Transverse colon (tissue), 4 donors: Measurements from ENCODE around the gene PRKCI. TPM values are rescaled to one million over a fixed set of nuclear protein-coding genes. Genes with fewer than 3 reads are reported as not detected.

Experiments
- DNase-seq: peaks from one replicate; pipeline ENCODE4 v3.0.0-alpha.2; 2019
- H3K27ac ChIP-seq, 4 donors: fragments of 200-600 bp; sonication (generic); 2 replicates each; pipeline ENCODE4 v1.5.1; 2016 to 2018; ENCODE audit warnings: inconsistent platforms in 4 of 4
- H3K27me3 ChIP-seq: fragments of 200-600 bp; sonication (generic); 2 replicates; pipeline ENCODE4 v1.5.1; 2017; ENCODE audit warnings: inconsistent platforms
- H3K36me3 ChIP-seq, 4 donors: fragments of 200-600 bp; sonication (generic); 2 replicates each; pipeline ENCODE4 v1.5.1; 2017 to 2019; ENCODE audit warnings: inconsistent platforms in 4 of 4
- H3K4me1 ChIP-seq, 4 donors: fragments of 200-600 bp; sonication (generic); 2 replicates each; pipeline ENCODE4 v1.5.1; 2017 to 2020; ENCODE audit warnings: inconsistent platforms in 4 of 4
- H3K4me3 ChIP-seq, 4 donors: fragments of 200-600 bp; sonication (generic); 1 replicate in 1 of 4; 2 replicates in 3 of 4; pipeline versions ENCODE4 v1.5.1 to v1.6.1; 2017 to 2019; ENCODE audit warnings: inconsistent platforms in 4 of 4
- H3K9me3 ChIP-seq, 2 donors: fragments of 200-600 bp; sonication (generic); 2 replicates each; pipeline ENCODE4 v1.5.1; 2017 to 2019; ENCODE audit warnings: inconsistent platforms in 2 of 2
- EP300 ChIP-seq: sonication (generic); formaldehyde crosslinking; IDR thresholded peaks from one replicate; pipeline ENCODE4 v1.6.1; 2017; ENCODE audit warnings: antibody characterized with exemption, low read depth
- POLR2A ChIP-seq: fragments of 450-650 bp; IDR thresholded peaks from one replicate; pipeline ENCODE4 v1.6.1; 2016; ENCODE audit warnings: antibody characterized with exemption, mild to moderate bottlenecking, moderate library complexity
- POLR2AphosphoS5 ChIP-seq, 3 donors: sonication (generic); formaldehyde crosslinking; IDR thresholded peaks; one replicate each; pipeline ENCODE4 v1.6.1; 2016; ENCODE audit warnings: antibody characterized with exemption in 3 of 3
- WGBS, 2 donors: methylation state at CpG; one replicate each; pipeline ENCODE4 v1.1.5; 2018; ENCODE audit warnings: low coverage in 1 of 2; 5-methylcytosine and 5-hydroxymethylcytosine counted together
- in situ Hi-C, 4 donors: fragments of 200-750 bp; cut with MboI; loops; one replicate each; pipeline versions ENCODE4 v1.15.0 to v1.15.1; 2017; ENCODE audit warnings: low sequenced_read_pairs in 3 of 4, low pct_ligation_motif_present in 1 of 4, low pct_unique_long_range_greater_than_20kb in 1 of 4
- intact Hi-C: fragments of 100-400 bp; cut with DNase I; formaldehyde crosslinking; loops from one replicate; pipeline ENCODE4 v1.15.1; 2023; ENCODE audit warnings: low total_unique reads
- total RNA-seq, 4 donors: library from RNA; depleted of rRNA; stranded (reverse); fragments of >200 nt; gene quantifications; one replicate each; pipeline ENCODE4 v1.1.0, GENCODE V29; 2016
- TF ChIP-seq, protein P1 (sequence below), 5 experiments: fragments of 200-600 bp in 3 of 5; fragments of 450-650 bp in 2 of 5; sonication (generic) in 3 of 5; IDR thresholded peaks; 1 replicate in 2 of 5; 2 replicates in 3 of 5; pipeline ENCODE4 v1.5.1; 2016 to 2017; ENCODE audit warnings: antibody characterized with exemption in 5 of 5, inconsistent platforms in 3 of 5, mild to moderate bottlenecking in 2 of 5, moderate library complexity in 1 of 5

The PRKCI gene
- total RNA-seq, 4 donors from 2014 or later = 21.1 to 52.1 (median 36.0) TPM

DNA sequence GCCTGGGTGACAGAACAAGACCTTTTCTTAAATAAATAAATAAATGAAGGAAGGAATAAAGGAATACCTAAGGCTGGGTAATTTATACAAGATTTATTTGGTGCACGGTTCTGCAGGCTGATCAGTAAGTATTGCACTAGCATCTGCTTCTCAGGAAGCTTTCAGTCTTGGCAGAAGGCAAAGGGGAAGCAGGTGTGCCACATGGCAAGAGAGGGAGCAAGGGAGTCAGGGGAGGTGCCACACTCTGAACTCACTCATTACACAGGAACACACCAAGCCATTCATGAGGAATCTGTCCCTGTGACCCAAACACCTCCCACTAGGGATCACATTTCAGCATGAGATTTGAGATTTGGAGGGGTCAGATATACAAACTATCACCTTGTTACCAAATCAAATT is 56.4 kb downstream of the PRKCI start:
- in situ Hi-C loops (no loop called here), intact Hi-C loops (no loop called here)
- Histone ChIP-seq H3K27me3 (no peaks in the 10 kb centered on the region), H3K4me3 (no peak overlapping the region), H3K27ac (peak overlapping the region; percentile 51 to 76 (median 66)), H3K9me3 (no peaks in the 10 kb centered on the region), H3K36me3 (peaks cover 0 to 13% (median 2%) of the 10 kb centered on the region in 4 donors), H3K4me1 (peaks cover 0 to 16% (median 13%) of the 10 kb centered on the region in 4 donors)
- TF ChIP-seq POLR2AphosphoS5 (IDR thresholded peaks at IDR 0.05) = no peak
- no peak for TF ChIP-seq POLR2A
- DNase-seq = no peak
- WGBS, 2 donors = 45 to 70% methylated on average over 1 of the region's 1 CpG

DNA sequence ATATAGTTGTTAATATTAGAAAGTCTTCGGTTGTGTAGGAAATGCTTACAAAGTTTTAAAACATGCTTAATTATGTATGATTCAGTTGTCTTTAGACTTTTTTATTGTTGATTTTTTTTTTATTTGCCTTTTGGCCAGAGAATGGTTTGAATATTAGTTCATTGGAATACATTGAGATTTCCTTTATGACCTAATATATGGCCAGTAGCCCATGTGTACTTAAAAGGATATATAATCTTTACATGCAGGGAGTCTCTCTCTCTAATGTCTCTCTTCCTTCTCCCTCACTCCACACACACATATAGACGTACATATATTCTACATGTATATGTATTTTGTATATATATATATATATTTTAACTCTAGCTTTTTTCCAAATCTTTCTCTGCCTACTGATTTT is 68.0 kb downstream of the PRKCI start:
- intact Hi-C loops (no loop called here), in situ Hi-C loops (no loop called here)
- H3K9me3 ChIP-seq = no peaks in the 10 kb centered on the region
- no peak for TF ChIP-seq POLR2AphosphoS5 (IDR thresholded peaks at IDR 0.05)
- TF ChIP-seq, protein P1, sequence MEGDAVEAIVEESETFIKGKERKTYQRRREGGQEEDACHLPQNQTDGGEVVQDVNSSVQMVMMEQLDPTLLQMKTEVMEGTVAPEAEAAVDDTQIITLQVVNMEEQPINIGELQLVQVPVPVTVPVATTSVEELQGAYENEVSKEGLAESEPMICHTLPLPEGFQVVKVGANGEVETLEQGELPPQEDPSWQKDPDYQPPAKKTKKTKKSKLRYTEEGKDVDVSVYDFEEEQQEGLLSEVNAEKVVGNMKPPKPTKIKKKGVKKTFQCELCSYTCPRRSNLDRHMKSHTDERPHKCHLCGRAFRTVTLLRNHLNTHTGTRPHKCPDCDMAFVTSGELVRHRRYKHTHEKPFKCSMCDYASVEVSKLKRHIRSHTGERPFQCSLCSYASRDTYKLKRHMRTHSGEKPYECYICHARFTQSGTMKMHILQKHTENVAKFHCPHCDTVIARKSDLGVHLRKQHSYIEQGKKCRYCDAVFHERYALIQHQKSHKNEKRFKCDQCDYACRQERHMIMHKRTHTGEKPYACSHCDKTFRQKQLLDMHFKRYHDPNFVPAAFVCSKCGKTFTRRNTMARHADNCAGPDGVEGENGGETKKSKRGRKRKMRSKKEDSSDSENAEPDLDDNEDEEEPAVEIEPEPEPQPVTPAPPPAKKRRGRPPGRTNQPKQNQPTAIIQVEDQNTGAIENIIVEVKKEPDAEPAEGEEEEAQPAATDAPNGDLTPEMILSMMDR (IDR thresholded peaks at IDR 0.05) = no peak
- no peak for TF ChIP-seq POLR2A
- TF ChIP-seq EP300 = no peak
- H3K4me1 ChIP-seq = no peaks in the 10 kb centered on the region
- no peak overlapping the region for H3K27ac ChIP-seq
- no peak for DNase-seq
- H3K4me3 ChIP-seq = no peak overlapping the region
- 96 to 98% methylated on average over 2 of the region's 2 CpGs for whole genome bisulfite sequencing, 2 donors
- no peaks in the 10 kb centered on the region for H3K27me3 ChIP-seq
- peaks cover 0 to 13% (median 3%) of the 10 kb centered on the region in 4 donors for H3K36me3 ChIP-seq

DNA sequence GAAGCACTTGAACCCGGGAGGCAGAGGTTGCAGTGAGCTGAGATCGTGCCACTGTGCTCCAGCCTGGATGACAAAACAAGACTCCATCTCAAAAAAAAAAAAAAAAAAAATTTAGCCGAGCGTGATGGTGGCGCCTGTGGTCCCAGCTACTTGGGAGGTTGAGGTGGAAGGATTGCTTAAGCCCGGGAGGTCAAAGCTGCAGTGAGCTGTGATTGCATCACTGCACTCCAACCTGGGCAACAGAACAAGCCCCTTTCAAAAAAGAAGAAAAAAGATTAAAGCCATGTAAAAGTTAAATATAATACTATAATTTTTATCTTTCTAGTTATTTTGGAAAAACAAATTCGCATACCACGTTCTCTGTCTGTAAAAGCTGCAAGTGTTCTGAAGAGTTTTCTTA is 73.4 kb downstream of the PRKCI start:
- Histone ChIP-seq H3K27me3 (no peaks in the 10 kb centered on the region), H3K4me3 (no peak overlapping the region), H3K4me1 (no peaks in the 10 kb centered on the region), H3K36me3 (peaks cover 0 to 23% (median 4%) of the 10 kb centered on the region in 4 donors), H3K27ac (no peak overlapping the region), H3K9me3 (no peaks in the 10 kb centered on the region)
- intact Hi-C loops (no loop called here), in situ Hi-C loops (no loop called here)
- no peak for TF ChIP-seq POLR2A
- 98 to 99% methylated on average over 6 to 8 of the region's 8 CpGs for WGBS, 2 donors
- DNase-seq = no peak

DNA sequence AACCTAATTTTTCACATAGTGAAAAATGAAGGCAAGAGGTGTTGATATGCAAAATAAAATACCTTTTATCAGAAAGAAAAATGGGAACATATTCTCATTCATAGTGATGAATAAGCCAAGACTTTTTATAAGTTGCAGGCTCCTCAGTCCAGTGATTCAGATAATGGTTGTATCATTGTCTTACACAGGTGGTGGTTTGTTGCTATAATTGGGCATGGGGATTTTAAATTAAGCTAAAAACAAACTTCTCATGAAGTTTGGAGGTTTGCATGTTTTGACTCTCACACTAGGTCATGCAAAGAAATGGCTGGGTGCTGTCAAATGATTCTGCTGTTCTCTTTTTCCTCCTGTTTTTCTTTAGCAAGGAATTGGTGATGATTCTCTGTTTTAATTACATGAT is 74.5 kb downstream of the PRKCI start:
- in situ Hi-C loops = no loop called here
- no peak for DNase-seq
- H3K4me1 ChIP-seq = peaks cover 0 to 4% (median 0%) of the 10 kb centered on the region in 4 donors
- peaks cover 0 to 19% (median 4%) of the 10 kb centered on the region in 4 donors for H3K36me3 ChIP-seq
- no peaks in the 10 kb centered on the region for H3K9me3 ChIP-seq
- no peaks in the 10 kb centered on the region for H3K27me3 ChIP-seq
- no peak for TF ChIP-seq POLR2A
- TF ChIP-seq POLR2AphosphoS5 (IDR thresholded peaks at IDR 0.05) = no peak
- H3K27ac ChIP-seq = no peak overlapping the region
- H3K4me3 ChIP-seq = no peak overlapping the region
- intact Hi-C loops = no loop called here

DNA sequence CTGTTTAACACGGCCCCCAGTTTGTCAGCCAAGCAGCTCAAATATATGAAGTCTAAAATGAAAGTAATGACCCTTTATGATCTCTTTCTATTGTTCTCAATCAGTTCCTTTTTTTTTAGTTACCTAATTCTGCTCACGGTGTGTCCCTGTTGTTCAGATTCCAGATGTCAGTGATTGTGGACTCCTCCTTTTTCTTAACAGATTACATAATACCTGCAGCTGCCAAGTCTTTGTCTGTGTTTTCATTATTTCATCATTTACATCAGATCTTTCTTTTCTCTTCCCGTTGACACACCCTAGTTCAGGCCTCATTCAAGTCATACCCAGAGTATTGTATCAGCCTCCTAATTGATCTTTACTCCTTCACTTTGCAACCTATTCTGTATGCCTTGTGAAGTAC is 79.2 kb downstream of the PRKCI start:
- no peaks in the 10 kb centered on the region for H3K9me3 ChIP-seq
- H3K4me3 ChIP-seq = no peak overlapping the region
- peaks cover 0 to 4% (median 0%) of the 10 kb centered on the region in 4 donors for H3K4me1 ChIP-seq
- no peak for DNase-seq
- peaks cover 0 to 10% (median 2%) of the 10 kb centered on the region in 4 donors for H3K36me3 ChIP-seq
- no peak for TF ChIP-seq POLR2A
- no peak for TF ChIP-seq POLR2AphosphoS5 (IDR thresholded peaks at IDR 0.05)
- TF ChIP-seq, protein P1 (IDR thresholded peaks at IDR 0.05) = no peak
- no peak for TF ChIP-seq EP300
- intact Hi-C loops (no loop called here), in situ Hi-C loops (loop anchor here (25.0 kb wide), 4 partner anchors 111 to 536 kb away; partner anchors contain the start of gene CLDN11 (in 2 of the 4))
- 34 to 36% methylated on average over 3 of the region's 3 CpGs for WGBS, 2 donors
- no peaks in the 10 kb centered on the region for H3K27me3 ChIP-seq
- H3K27ac ChIP-seq = no peak overlapping the region

DNA sequence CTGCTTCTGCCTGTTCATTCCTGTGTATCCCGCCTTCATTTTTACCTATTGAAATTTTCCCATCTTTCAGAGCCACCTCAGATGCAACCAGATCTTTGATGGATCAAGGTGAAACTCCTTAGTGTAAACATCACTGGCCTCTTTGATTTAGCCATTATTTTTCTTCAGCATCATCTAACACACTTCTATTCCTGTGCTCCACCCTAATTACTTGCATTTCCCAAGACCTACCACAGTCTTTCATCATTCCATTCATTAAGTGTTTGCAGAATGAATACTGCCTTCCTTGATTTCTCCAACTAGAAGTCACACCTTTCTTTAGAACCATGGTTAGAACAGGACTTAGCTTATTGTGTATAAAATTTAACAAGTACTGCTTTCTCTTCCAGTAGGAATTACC is 79.8 kb downstream of the PRKCI start:
- H3K9me3 ChIP-seq = no peaks in the 10 kb centered on the region
- no peak overlapping the region for H3K27ac ChIP-seq
- no peak for DNase-seq
- TF ChIP-seq POLR2AphosphoS5 (IDR thresholded peaks at IDR 0.05) (no peak), EP300 (no peak), POLR2A (no peak)
- TF ChIP-seq, protein P1 (IDR thresholded peaks at IDR 0.05) = no peak
- H3K4me1 ChIP-seq = peaks cover 0 to 4% (median 0%) of the 10 kb centered on the region in 4 donors
- WGBS, 2 donors = 93 to 94% methylated on average over 1 of the region's 1 CpG
- in situ Hi-C loops (loop anchor here (25.0 kb wide), 4 partner anchors 110 to 535 kb away; partner anchors contain the start of gene CLDN11 (in 2 of the 4)), intact Hi-C loops (no loop called here)
- H3K27me3 ChIP-seq = no peaks in the 10 kb centered on the region
- peaks cover 0 to 10% (median 2%) of the 10 kb centered on the region in 4 donors for H3K36me3 ChIP-seq
- no peak overlapping the region for H3K4me3 ChIP-seq
